SK-N-MC (cell line): Measurements from ENCODE around the gene TFAM.

Experiments
- EZH2 ChIP-seq: fragments of 200-600 bp; sonication (generic); IDR thresholded peaks from one replicate; pipeline ENCODE4 v1.6.1; 2017; ENCODE audit warnings: antibody characterized with exemption
- POLR2AphosphoS5 ChIP-seq: IDR thresholded peaks from 2 replicates; pipeline ENCODE4 v1.6.1; 2012; ENCODE audit warnings: mild to moderate bottlenecking, low read depth, low read length, borderline replicate concordance

- TF ChIP-seq POLR2AphosphoS5 (no peak), EZH2 (no peak)
These were observed 39.0 kb downstream of the TFAM start for GRCh38 chr10:58424176-58424575.
